NCI-H2171 treated with DMSO at 0.1 percent for 48 hours (cell line): ENCODE data around the gene RHOC.
"Not testable (repeated sequence)": the region's sequence is repeated elsewhere in the genome, so short reads cannot be mapped to it uniquely, and the experiment has no call there.

Source experiments
- DNase-seq: peaks from one replicate; lab custom pipeline; 2025; lab: John Stamatoyannopoulos, UW

The RHOC gene

DNA sequence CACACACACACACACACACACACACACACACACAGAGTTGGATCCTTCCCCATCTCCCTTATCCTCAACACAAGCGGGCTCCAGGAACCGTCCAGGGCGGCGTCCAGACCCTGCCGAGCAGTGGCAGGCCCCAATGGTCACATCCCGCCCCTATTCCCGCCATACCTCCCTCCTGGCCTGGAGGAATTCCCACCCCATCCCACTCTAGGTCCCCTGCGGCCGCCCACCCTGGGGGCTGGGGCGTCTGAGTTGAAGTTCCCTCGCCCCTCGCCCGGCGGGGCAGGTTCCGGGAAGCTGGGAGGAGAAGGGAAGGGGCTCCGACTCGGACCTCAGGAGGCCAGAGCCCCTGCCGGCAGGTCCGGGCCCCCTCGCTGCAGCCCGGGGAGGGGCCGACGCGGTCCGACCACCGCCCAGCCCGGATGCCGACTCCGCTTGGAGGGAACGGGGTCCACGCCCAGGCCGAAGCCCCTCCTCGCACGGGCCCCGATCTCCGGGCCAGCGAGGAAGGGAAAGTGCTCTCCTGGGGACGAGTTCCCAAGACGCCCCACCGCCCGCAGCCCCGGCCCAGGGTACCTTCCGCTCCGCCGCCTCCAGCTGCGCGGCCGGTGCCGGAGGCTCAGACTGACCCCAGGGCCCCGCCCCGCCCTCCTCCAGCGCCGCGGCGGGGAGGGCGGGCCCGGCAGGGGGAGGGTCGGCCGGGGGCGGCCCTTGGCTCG is at the start of gene RHOC:
Gene RHOC (minus strand): TSS at position 623 of the 716 bp plus-strand sequence. CDS start 3,328 bp downstream, outside the sequence.
- DNase-seq, result no peak

GRCh38 chr1:112754116-112754628 is 47.2 kb upstream of the RHOC start:
- DNase-seq, result no peak

DNA sequence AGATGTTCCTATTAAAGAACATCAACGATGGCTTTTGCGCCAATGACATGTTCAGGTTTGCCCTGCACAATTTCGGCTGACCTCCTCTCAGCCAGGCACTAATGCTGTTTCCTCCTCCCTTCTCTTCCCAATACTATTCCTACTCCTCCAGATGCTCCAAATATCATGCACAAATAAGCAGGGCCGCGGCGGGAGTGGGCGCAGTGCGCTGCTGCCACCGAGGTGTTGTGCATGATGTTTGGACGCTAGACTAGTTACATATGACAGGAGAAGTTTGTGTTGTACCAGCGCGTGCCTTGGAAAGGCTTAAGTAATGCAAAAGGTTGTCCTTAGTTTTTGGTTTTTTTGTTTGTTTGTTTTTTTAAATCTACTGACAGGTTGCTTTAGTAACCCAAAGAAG is 41.5 kb upstream of the RHOC start:
- no peak for DNase-seq

DNA sequence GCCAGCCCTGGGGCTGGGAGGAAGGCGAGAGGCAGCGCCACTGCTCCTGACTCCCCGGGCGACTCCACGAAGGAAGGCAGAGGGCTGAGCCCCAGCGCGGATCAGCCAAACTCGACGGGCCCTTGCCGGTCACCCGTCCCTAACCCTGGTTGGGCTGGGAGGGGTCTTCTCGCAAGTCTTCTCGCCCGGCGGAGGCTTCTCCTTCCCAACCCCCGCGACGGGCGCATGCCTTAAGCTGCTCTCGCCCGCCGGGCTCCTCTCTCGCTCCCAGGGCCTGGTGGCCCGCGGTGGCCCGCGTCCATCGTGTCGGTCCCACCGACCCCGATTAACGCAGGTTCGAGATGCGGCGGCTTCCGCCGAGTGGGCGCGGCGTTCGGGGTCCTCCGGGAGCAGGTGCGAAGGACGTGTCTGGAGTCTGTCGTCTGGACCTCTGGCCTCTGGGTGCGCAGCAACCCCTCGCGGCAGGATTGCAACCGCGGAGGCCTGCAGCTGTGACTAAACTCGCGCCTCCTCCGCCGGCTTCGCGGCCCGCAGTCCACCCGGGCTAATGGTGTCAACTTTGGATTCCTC is 37.2 kb upstream of the RHOC start:
- no peak for DNase-seq

DNA sequence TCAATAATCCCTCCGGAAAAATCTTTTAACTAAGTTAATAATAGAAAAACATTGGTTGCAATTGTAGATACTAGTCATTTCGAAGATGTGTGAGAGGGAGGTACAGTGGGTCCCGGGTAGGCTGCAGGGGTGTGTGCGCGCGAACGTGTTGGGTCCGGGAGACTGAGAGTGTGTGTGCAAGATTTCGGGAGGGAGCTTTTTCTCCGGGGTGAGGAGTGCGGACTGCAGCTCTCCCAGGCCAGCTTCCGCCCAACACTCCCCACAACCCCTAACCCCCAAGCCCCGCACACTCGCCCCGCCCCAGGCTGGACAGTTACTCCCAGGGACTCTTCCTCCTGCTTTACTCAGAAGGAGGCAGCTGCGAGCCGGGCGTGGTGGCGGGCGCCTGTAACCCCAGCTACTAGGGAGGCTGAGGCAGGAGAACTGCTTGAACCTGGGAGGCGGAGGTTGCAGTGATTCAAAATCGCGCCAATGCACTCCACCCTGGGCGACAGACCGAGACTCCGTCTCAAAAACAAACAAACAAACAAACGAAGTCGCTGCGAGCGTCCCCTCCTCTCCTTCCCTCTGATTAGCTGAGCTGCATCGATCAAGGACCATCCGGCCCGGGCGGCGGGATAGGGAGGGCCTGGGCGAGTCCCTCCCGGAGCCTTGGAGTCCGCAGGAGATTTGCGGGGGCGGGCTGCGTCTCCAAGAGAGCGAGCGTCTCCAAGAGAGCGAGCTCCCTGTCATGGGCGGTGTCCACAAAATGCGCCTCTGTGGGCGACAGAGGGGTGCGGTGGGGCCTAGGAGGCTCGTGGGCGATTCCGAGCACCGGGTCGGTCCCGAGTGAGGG is 36.5 kb upstream of the RHOC start:
- DNase-seq, result no peak

GRCh38 chr1:112737573-112737972 is 30.6 kb upstream of the RHOC start:
- DNase-seq, result no peak

- DNase-seq, result no peak
These were observed 28.8 kb upstream of the RHOC start for GRCh38 chr1:112735752-112736151.

GRCh38 chr1:112731451-112731850 is 24.5 kb upstream of the RHOC start:
- DNase-seq, result no peak

DNA sequence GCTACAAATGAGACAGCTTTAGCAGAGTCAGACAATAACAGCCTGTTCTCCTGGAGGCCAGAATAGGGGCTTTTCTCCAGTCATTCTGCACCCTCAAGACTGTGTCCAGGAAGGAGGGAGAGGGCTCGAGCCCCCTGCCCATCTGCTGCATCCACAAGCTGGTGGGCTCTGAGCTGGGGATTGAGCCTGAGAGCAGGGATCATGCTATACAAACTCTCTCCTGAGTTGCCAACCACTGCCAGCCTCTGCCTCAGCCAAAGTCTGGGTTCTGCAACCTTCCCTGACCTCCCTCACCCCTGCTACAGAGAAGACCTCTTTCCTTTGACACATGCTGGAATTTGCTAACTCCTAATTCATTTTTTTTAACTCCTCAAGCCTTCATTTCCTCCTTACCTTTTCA is 23.0 kb upstream of the RHOC start:
- no peak for DNase-seq

DNA sequence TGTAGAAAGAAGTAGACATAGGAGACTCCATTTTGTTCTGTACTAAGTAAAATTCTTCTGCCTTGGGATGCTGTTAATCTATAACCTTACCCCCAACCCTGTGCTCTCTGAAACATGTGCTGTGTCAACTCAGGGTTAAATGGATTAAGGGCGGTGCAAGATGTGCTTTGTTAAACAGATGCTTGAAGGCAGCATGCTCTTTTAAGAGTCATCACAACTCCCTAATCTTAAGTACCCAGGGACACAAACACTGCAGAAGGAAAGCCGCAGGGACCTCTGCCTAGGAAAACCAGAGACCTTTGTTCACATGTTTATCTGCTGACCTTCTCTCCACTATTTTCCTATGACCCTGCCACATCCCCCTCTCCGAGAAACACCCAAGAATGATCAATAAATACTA is 22.1 kb upstream of the RHOC start:
- not testable (repeated sequence) for DNase-seq

- DNase-seq, result not testable (repeated sequence)
These were observed 21.5 kb upstream of the RHOC start for GRCh38 chr1:112728306-112728971.

DNA sequence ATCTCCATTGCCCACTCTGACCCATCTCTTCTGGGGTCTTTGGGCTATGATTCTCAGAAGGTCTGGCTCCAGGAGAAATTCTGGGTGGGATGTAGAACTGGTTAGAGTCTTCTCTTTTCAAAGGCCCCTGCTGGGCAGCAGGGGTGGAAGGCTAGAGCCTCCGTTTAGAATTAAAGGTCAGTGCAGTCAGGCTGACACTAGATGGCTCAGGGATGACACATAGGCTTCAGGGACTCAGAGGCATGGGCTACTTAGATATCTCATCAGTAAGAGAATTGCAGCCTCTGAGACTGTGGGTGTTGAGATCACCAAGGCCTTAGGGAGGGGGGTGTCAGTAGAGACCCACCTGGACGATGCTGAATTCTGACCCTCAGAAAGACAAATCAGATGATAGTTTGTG is 20.8 kb upstream of the RHOC start:
- no peak for DNase-seq

DNA sequence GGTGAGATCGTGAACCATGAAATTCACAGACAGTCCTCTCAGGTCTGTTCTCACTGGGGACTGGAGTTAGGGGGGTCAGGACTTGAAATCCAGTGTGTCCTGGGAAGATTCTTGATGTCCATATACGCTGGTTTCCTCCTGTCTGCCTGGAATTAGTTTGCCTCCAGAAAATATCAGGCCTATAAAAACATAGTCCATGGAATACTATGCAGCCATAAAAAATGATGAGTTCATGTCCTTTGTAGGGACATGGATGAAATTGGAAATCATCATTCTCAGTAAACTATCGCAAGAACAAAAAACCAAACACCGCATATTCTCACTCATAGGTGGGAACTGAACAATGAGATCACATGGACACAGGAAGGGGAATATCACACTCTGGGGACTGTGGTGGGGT is 17.3 kb upstream of the RHOC start:
- not testable (repeated sequence) for DNase-seq

DNA sequence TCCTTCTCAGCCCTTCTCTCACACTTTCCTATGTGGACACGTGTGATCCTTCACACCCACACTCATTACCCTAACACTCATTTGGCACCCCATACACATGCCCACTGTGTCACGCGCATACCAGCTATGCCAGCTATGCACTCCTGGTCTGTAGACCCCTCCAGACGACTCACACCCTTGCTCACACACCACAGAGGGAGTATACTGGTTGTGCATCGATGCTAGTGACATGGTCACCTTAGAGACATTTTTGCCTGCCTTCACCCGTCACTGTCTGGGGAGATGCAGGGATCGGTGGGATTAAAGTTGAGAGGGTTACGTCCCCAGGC is 16.5 kb upstream of the RHOC start:
- no peak for DNase-seq

- DNase-seq, result peak; percentile 84
These were observed 15.9 kb upstream of the RHOC start for GRCh38 chr1:112722601-112723510.

DNA sequence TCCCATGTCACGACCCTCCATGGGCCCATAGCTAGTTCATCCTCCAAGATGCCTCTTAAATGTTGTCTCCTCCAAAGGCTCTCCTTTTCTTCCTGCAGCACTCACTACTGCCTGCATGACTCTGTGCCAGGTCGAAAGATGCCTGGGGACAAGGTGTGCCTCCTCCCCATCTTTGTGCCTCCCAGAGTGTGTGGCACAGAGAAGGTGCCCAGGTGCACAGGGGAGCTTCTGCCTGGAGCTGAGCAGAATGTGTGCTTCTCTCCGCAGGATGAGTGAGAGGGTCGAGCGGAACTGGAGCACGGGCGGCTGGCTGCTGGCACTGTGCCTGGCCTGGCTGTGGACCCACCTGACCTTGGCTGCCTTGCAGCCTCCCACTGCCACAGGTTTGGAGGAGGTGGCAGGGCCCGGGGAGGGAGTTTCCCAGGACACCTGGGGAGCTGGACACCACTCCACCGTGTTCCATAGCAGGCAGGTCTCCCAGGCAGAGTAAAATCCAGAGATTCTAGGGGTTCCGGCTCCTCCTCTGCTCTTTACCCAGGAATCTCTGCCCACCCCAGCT is 15.1 kb upstream of the RHOC start:
- DNase-seq, result peak; percentile 35

DNA sequence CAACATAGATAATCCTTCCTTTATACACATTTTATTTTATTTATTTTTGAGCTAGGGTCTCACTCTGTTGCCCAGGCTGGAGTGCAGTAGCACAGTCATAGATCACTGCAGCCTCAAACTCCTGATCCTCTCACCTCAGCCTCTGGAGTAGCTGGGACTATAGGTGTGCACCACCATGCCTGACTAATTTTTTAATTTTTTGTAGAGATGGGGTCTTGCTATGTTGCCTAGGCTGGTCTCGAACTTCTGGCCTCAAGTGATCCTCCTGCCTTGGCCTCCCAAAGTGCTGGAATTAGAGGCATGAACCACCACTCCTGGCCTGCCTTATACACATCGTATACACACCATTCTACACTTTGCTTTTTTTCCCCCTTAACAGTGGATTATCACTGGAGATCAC is 14.4 kb upstream of the RHOC start:
- not testable (repeated sequence) for DNase-seq

DNA sequence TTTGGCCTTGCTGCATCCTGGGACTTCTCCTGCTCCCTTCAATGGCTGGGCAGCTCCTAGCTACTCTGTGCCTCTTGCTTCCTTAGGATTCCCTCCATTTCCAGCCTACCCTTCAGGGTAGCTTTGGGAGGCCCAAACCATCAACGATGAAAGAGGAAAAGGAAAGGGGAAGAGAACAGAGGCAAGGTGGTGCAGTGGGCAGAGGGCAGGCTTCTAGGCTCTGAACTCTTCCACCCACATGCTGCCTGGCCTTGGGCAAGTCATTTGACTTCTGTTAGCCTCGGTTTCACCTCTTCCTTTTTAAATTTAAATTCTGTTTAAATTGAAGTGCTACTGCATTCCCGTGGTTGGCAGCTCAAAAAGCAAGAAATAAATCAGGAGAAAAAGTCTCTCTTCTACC is 13.9 kb upstream of the RHOC start:
- no peak for DNase-seq

- DNase-seq, result no peak
These were observed 12.8 kb upstream of the RHOC start for GRCh38 chr1:112719706-112720105.

- peak; percentile 68 for DNase-seq
These were observed 11.9 kb upstream of the RHOC start for GRCh38 chr1:112718691-112719418.
